ENCODE results near the gene SMARCA4.

Gene SMARCA4

DNA sequence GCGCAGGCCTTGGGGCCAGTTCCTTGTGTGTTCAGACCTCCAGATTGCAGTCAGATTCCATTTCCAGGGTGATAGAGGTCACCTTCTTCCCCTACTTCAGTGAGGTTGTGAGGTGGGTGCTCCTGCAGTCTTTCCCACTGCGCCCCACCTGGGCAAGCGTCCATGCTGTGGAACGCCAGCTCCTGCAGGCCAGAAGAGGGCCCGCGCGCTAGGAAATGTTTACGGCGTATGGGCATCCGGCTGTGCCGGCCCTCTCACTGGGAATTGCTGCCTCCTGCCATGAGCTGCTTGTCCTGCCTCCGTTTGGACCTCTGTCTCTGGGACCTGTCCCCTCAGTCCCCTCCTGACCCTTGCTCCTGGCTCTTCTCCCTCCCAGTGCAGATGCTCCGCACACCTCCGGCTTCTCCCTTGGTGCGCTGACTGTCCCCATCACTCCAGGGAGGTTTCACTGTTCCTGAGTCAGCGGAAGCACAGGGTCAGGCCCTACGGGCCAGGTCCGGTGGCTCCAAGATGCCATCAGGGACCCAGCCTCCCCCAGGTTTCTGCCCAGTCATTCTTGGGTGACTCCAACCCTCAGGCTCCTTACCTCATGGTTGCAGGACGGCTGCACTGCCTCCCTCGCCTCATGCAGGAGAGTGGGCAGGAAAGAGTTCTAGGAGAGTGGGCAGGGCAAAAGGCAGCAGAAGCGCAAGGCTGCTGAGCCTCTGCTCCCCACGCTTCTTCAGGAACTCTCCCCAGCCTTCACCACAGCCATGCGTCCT is 56.6 kb downstream of the SMARCA4 start:
- DNase-seq = no peak

DNA sequence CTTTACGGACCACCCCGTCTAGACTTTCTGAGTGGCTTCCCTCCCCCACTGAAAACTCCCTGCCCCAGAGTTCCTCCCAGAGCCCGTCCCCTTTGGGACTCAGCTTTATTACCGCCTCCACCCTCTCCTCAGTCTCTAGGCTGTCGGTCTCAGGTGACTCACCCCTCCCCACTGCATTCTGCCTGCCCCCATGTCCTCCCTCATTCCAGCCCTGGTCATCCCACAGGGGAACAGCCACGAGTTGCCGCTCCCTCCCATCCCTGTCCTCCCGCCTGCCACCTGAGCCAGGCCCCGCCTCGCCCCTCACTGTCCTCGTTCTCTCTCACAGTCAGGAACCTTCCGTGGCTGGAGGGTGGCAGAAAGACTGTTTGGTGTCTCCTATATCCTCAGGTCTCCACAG is 57.3 kb downstream of the SMARCA4 start:
- DNase-seq = no peak

DNA sequence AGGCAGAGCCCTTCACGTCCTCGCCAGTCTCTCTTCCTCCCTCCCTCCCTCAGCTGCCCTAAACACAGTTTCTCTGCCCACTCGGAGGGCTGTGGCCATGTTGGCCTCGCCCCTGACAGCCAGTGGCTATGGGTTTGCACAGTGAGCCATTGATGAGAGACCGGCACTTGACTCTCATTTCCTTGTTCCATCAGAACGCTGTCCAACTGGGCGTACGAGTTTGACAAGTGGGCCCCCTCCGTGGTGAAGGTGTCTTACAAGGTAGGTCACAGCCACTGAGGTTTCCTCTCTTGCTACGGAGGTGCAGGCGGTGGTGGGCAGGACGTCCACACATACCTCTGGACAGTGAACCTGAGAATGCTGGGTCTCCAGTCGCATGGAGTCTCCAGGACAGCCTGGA is 57.9 kb downstream of the SMARCA4 start:
- no peak for DNase-seq

DNA sequence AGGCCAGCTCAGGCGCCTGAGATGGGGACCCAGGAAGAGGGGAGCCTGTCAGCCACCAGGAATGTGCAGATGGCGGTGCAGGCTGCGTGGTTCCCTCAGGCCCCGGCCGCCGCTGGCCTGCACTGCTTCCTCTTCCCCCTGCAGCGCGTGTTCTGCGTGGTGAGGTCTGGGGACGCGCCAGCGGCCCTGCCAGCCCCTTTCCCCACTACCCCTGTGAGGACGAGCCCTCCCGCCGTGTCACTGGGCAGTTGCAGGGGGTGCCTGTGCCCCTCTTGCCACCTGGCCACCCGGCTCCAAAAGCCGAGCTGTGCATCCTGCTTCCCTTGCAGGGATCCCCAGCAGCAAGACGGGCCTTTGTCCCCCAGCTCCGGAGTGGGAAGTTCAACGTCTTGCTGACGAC is 58.4 kb downstream of the SMARCA4 start:
- no peak for DNase-seq

DNA sequence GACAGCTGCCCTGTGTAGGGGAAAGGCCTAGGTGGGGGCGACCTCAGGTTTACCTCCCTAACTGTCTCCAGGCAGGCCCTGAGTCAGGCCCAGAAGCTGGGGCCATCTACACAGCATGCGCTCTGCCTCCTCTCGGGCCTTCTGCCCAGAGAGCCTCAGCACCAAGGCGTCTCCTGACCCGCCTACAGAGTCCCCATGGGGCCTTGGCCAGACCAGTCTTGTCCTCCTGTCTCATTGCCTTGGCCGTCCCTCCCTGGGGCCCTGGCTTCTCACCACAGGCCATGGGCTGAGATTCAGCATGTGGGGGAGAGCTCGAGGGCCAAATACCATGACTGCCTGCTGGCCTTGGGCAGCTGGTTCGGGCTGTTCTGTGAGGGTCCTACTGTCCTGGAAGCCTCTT is 59.0 kb downstream of the SMARCA4 start:
- no peak for DNase-seq

DNA sequence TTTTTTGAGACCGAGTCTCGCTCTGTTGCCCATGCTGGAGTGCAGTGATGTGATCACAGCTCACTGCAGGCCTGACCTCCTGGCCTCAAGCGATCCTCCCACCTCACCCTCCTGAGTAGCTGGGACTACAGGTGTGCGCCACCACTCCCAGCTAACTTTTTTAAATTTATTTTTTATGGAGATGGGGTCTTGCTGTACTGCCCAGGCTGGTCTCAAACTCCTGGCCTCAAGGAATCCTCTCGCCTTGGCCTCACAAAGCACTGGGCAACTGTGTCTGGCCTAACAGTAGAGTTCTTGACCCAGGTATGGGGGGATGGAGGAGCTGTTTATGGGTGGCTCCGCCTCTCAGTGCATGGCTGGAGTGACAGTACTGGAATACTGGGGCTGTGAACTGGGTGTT is 59.6 kb downstream of the SMARCA4 start:
- no peak for DNase-seq

DNA sequence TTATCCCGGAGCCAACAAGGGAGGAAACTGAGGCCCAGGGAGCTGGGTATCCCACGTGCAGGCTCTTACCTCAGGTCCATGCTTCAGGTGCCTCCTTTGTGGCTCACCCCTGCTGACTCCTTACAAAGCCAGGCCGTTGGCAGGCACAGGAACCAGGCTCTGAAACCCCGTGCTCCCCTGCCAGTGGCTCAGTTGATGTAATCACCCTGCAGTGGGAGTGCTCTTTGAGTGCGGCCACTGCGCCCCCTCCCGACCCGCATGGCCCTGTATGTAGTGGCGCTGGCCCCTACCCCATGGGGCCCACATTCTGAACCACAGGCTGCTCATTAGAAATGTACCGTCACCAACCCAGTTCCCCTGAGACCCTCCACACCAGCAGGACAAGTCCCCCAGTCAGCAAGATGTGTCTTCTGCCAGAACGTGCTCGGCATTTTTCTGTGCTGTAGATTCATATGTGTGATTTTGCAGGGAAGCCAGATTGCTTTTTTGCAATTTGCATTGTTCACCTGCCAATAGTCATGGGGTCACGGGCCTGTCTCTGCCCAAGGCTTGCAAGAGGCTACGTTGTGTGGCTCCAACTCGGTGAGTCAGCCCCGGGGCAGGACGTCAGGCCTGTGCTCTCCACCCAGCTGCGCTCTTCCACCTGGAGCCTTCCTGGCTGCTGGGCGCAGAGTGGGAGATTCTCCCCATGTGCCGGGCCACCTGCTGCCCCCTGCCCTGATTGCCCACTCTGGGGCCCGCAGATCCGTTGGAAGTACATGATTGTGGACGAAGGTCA is 60.3 kb downstream of the SMARCA4 start:
- no peak for DNase-seq

DNA sequence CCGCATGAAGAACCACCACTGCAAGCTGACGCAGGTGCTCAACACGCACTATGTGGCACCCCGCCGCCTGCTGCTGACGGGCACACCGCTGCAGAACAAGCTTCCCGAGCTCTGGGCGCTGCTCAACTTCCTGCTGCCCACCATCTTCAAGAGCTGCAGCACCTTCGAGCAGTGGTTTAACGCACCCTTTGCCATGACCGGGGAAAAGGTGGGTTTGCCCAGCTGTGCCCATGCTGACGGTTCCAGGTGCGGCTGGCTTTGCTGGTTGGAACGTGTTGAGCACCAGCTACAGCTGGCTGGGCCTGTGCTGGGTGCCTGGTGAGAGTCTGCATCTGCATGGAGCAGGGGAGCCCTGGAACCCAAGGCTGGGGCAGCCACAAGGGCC is 60.9 kb downstream of the SMARCA4 start:
- DNase-seq = no peak

DNA sequence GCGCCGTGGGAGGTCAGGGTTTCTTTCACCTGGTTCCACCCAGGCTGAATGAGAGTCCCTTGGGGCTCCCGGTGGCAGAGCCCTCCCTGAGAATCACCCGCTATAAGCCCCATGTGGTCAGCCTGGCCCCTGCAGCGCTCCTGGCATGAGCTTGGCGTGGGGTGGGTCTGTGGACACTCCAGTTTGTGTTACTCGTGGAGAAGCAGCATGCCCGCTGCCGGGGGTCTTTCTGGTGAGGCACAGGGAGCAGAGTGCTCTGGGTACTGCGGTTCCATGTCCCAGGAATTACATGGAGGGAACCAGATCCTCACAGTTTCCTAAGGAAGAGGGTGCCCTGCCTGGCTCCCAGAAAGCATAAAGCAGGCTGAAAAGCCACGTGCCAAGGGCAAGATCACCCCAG is 62.2 kb downstream of the SMARCA4 start:
- no peak for DNase-seq

DNA sequence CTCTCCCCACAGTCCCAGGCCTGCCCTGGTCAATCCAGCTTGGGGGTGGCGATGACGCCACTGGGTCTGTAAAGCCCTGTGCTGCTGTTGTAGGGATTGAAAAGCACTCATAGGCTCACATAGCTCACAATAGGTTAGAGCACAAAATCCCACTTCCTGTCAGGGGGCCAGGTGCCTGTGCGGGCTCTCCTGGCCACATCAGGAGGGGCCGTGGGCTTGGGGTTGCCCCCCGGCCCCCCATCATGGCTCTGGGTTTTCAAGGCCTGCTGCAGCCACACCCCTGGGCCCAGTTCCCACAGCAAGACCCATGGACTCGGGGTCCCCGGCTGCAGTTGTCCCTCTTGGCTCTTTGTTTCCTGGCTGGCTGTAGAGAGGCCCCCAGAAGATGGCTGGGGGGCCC is 62.9 kb downstream of the SMARCA4 start:
- DNase-seq = no peak

DNA sequence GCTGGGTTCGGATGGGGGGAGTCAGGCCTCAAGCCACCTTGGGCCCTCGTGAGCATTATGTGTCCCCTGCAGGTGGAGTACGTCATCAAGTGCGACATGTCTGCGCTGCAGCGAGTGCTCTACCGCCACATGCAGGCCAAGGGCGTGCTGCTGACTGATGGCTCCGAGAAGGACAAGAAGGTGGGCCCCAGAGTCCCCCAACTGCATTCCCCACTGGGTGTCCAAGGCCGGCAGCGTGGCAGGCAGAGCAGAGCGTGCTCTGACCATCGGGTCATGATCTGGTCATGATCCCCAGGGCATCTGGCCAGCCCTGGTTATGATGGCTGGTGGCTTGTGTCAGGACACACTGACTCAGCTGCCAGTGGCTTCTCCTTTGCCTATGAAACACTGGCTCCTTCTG is 63.4 kb downstream of the SMARCA4 start:
- no peak for DNase-seq

DNA sequence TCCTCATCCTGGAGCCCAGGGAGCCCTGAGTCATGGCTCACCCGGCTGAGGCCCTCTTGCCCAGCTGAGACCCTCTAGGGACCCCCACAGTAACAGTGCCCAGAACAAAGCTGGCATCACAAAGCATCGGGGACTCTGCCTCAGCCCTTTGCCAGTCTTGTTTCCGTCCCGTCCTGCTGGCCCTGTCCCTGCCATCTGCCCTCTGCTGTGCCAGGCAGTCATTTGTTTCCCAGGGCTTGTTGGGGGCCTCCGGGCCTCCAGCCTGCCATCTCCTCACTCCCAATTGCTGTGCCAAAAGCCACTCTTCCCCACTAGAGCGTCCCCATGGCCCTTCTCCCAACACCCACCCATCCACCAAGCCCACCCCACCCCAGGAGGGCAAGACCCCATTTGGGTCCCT is 64.2 kb downstream of the SMARCA4 start:
- no peak for DNase-seq

DNA sequence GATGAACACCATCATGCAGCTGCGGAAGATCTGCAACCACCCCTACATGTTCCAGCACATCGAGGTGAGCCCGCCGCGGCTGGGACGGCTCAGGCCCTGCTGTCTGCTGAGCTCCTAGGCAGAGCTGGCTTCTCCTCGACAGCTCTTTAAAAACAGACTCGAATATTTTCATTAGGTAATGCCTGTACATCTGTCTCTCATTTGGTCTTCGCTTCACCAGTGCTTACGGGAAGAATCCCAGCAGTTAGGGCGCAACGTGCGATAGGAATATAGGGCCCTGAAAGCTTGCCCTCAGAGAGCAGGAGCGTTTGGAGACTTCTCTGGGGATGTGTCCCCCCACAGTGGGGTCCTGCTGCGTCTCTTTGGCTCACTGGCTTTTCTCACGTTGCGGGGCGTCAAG is 64.6 kb downstream of the SMARCA4 start:
- DNase-seq = no peak

DNA sequence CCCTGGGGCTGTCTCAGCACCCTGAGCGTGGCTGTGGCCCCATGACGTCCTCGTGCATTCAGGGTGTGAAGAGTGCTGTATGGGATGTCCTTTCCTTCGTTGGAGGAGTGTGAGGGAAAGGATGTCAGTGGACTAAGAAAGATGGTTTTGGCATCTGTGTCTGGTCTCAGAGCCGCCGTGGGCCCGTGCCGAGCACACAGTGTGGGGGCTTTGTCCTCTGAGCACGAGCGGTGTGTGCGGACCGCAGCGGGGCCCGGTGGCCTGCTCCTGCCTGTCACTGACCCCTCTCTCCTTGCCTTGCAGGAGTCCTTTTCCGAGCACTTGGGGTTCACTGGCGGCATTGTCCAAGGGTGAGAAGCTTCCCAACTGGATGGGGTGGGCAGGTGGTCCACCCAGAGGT is 65.2 kb downstream of the SMARCA4 start:
- DNase-seq = no peak

DNA sequence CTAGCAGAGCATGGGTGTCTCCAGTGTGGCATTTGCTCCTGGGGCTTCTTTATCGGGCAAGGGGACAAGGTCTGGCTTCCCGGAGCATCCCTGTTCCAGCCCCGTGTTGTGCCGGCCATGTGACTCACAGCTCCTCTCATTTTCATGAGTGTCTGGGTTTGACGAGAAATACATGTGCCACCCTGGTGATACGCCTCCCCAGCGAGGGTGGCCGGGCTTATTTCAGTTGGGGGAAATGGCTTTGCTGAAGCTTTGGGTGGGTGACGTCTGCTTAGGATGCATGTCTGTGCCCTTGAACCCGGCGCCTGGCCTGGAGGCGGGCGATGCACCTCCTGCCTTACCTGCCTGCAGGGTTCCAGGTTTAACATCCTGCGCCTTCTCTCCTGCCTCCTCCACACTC is 66.6 kb downstream of the SMARCA4 start:
- no peak for DNase-seq

DNA sequence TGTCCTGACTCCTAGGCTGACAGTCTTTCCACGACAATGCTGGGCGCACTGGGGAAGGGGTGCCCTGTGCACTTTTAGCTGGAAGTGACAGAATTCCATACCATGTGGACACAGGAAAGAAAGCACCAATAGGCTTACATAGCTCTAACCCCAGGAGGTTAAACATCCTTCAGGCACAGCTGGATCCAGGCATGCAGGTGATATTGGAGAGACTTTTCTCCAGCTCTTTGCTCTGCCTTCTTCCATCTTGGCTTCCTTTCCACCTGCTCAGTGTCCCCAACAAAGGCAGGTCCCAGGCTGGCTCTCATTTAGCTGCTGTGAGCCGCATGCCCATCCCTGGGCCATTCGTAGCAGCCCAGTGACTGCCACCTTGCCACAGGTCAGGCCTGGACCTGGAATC is 67.3 kb downstream of the SMARCA4 start:
- no peak for DNase-seq

DNA sequence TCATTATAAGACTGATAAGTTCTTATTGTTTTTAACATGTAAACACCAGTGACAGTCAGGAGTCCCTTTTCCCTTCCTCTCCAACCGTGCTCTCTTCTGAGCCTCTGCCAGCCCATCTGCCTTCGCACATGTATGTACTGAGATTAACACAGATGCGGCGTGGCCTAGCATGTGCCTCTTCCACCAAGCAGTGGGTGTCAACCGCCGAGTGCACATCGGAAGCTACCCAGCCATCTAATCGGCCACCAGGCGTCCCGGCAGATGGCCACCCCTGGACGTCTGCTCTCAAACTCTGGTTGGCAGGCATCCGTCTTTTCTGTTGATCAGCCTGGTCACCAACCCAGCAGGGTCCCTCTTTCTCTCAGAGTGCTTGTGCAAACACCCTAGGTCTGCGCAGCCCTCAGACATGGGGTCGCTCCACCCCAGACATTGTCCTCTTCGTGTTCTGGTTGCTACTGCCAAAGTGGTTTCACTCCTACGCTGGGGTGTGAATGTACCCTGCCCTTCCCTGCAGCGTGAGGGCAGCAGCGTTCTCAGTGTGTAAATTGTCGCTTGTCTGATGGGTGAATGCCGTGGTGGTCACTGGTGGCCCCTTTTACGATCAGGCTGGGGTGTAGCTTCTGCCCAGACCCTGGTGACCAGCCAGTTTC is 70.7 kb downstream of the SMARCA4 start:
- no peak for DNase-seq

DNA sequence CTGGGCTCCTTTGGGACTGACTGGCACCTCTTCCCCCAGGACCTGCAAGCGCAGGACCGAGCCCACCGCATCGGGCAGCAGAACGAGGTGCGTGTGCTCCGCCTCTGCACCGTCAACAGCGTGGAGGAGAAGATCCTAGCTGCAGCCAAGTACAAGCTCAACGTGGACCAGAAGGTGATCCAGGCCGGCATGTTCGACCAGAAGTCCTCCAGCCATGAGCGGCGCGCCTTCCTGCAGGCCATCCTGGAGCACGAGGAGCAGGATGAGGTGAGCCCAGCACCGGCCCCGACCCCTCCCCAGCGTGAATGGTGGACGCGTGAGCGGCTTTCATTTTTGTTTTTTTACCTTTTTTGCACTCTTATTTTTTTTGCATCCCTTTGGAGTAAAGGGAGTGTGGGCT is 72.4 kb downstream of the SMARCA4 start:
- DNase-seq = no peak

DNA sequence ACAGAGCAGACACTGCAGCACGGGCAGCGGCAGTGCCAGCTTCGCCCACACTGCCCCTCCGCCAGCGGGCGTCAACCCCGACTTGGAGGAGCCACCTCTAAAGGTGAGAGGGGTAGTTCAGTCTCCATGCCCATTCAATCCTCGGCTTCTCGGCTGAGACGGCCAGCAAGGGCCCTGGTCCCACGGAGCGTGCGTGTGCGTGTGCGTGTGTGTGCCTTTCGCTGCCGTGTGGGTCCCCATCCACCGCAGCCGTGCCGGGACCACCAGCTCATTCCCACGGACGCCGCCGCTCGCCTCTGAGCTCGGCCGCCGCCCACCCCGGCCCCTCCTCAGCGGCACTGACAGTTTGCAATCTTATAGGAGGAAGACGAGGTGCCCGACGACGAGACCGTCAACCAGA is 72.9 kb downstream of the SMARCA4 start:
- no peak for DNase-seq

DNA sequence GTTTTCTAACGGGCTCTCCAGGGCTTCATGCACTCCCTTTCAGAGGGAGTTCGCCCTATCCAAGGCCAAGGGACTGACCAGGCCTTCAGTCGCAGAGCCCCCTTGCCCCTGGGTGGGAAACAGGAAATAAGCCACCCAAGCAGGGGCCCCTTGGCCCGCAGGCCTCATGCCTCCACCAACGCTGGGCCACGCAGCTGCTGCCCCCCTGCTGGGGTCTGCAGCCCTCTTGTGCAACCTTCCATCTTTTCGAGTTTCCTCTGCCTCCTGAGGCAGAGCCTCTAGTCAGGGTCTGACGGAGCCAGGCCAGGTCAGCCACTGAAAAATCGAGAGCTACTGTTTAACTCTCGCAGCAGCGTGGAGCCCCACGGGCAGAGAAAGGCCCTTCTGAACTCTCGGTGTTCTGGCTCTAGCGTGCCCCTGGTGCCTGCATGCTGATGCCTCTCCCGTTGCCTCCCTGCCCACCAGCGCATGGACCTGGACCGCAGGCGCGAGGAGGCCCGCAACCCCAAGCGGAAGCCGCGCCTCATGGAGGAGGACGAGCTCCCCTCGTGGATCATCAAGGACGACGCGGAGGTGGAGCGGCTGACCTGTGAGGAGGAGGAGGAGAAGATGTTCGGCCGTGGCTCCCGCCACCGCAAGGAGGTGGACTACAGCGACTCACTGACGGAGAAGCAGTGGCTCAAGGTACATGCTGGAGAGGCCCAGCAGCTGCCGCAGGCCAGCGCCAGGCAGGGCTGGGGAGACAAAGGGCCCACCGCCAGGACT is 73.8 kb downstream of the SMARCA4 start:
- no peak for DNase-seq

DNA sequence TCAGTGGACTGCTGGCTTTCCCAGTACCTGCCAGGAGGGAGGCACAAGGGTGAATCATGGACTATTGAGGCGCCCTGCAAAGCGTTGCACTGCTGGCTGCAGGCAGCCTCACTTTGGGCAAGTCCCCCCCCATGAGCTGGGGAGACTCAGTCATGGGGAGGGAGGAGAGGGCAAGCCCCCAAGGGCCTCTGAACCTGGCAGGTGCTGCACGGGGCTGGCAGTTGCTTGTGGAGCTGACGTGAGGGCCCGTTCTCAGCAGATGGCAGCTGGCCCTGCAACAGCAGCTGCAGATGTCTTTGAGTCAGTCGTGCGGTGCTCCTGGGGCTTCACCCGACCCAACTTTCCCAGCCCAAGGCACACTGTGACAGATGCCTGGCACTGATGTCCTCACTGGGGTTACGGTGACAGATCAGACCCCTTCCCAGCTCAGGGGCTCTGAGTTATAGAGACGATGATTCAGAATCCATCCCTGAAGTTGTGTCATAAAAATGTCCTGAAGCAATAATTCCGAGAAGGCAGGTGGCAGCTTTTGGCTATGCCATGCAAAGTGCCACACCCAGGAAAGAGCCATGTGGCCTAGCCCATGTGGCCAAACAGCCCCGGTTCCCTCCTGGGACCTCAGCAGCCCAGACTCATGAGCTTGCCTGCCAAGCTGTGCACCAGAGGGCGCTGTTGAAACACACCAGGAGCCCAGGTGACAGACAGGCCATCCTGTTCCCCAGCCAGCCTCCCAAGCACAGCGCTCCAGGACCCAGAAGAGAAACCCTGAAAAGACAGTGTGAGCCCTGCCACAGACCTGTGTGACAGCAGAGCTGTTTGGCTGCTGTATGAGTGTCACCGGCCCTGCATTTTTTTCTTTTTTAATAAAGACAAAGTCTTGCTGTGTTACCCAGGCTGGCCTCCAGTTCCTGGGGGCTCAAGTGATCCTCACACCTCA is 74.9 kb downstream of the SMARCA4 start:
- DNase-seq = peak; percentile 77

DNA sequence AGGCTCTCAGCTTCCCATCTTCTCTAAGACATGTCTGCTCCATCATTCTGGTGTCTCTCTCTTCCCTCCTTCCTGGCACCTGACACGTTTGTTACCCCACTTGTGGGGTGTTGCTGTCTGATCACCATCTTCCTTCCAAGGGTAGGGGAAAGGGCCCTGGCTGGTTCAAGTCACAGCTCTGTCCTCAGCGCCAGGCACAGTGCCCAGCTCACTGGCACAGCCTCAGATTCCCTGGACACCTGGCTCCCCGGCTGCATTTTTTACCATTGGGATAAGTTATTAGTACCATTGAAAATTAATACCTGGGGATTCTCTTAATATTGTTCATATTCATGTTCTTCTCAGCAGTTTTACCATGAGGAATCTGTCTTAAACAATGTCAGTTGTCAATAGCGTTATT is 77.7 kb downstream of the SMARCA4 start:
- no peak for DNase-seq
